Fibroblast of lung (primary cell): ENCODE measurements around the gene SPATA22. TPM values are rescaled to one million over a fixed set of nuclear protein-coding genes. Genes with fewer than 3 reads are reported as not detected.
"Not testable (repeated sequence)": the region's sequence is repeated elsewhere in the genome, so short reads cannot be mapped to it uniquely, and the experiment has no call there.

Experiments
- DNase-seq, 2 donors: peaks; one replicate each; pipeline versions ENCODE4 v3.0.0 to v3.0.0-alpha.2; 2010; ENCODE audit warnings: low read depth in 2 of 2
- H2AFZ ChIP-seq: 2 replicates; pipeline ENCODE4 v1.5.1; 2012; ENCODE audit warnings: low read length, control low read depth, inconsistent platforms
- H3K27ac ChIP-seq: 2 replicates; pipeline ENCODE4 v1.5.1; 2011; ENCODE audit warnings: low read length, control low read depth; ENCODE audit not compliant: insufficient read depth
- H3K27me3 ChIP-seq: 2 replicates; pipeline ENCODE4 v1.5.1; 2011; ENCODE audit warnings: mild to moderate bottlenecking, low read length; ENCODE audit not compliant: control insufficient read depth, insufficient read depth
- H3K36me3 ChIP-seq: 2 replicates; pipeline ENCODE4 v1.5.1; 2011; ENCODE audit warnings: low read length; ENCODE audit not compliant: control insufficient read depth, insufficient read depth
- H3K4me1 ChIP-seq: 2 replicates; pipeline ENCODE4 v1.5.1; 2011; ENCODE audit warnings: low read length; ENCODE audit not compliant: control insufficient read depth, insufficient read depth; ENCODE audit errors: extremely low read depth
- H3K4me2 ChIP-seq: 2 replicates; pipeline ENCODE4 v1.5.1; 2011; ENCODE audit warnings: low read length, control low read depth; ENCODE audit not compliant: insufficient read depth; ENCODE audit errors: extremely low read depth
- H3K4me3 ChIP-seq, 4 experiments: fragments of 200-600 bp in 1 of 4; sonication (generic) in 1 of 4; replicated peaks in 1 of 4; 2 replicates each; pipeline ENCODE4 v1.5.1; 2011 to 2016; ENCODE audit warnings: low read length in 4 of 4, low read depth in 3 of 4, mild to moderate bottlenecking in 3 of 4, control low read depth in 2 of 4, inconsistent platforms in 1 of 4, mixed read lengths in 1 of 4; ENCODE audit not compliant: insufficient read depth in 1 of 4; ENCODE audit errors: control extremely low read depth in 1 of 4
- H3K79me2 ChIP-seq: 2 replicates; pipeline ENCODE4 v1.5.1; 2012; ENCODE audit warnings: mild to moderate bottlenecking, low read length, inconsistent platforms; ENCODE audit not compliant: control insufficient read depth, insufficient read depth
- H3K9ac ChIP-seq: 2 replicates; pipeline ENCODE4 v1.5.1; 2011; ENCODE audit warnings: mild to moderate bottlenecking, low read length, control low read depth; ENCODE audit not compliant: insufficient read depth
- H3K9me3 ChIP-seq: 2 replicates; pipeline ENCODE4 v1.5.1; 2012; ENCODE audit warnings: low read depth, low read length; ENCODE audit not compliant: control insufficient read depth, insufficient read depth
- H4K20me1 ChIP-seq: 2 replicates; pipeline ENCODE4 v1.5.1; 2011; ENCODE audit warnings: low read length; ENCODE audit not compliant: control insufficient read depth, insufficient read depth; ENCODE audit errors: extremely low read depth
- CTCF ChIP-seq, 2 donors: IDR thresholded peaks in 1 of 2; conservative IDR thresholded peaks in 1 of 2; 1 replicate in 1 of 2; 2 replicates in 1 of 2; pipeline ENCODE4 v1.5.1; 2011 to 2012; ENCODE audit warnings: low read length in 2 of 2, control low read depth in 1 of 2, inconsistent platforms in 1 of 2, low read depth in 1 of 2, mild to moderate bottlenecking in 1 of 2
- EZH2 ChIP-seq: IDR thresholded peaks from 2 replicates; pipeline ENCODE4 v1.5.1; 2012; ENCODE audit warnings: low read length, control low read depth, mild to moderate bottlenecking; ENCODE audit errors: missing control alignments
- polyA minus RNA-seq: library from RNA; depleted of rRNA, polyadenylated mRNA; stranded (reverse); fragments of >200 nt; gene quantifications from 2 replicates; pipeline ENCODE4 v1.2.3, GENCODE V29; 2011; ENCODE audit warnings: low replicate concordance
- polyA plus RNA-seq, 2 donors: library from polyadenylated mRNA; depleted of rRNA in 1 of 2; stranded (reverse) in 1 of 2; unstranded in 1 of 2; fragments of >200 nt; gene quantifications; 2 replicates each; pipeline ENCODE4 v1.2.1, GENCODE V29; 2011 to 2012; ENCODE audit warnings: missing spikeins in 1 of 2
- total RNA-seq: library from RNA; depleted of rRNA; stranded (reverse); fragments of >200 nt; gene quantifications from 2 replicates; pipeline ENCODE4 v1.2.1, GENCODE V29; 2014

Gene SPATA22
- total RNA-seq (0.17 and 0.51 TPM in 2 replicates), polyA plus RNA-seq (0.33 and 0.63 TPM in 2 replicates), polyA minus RNA-seq (0.24 TPM in 1 of 2 replicates, not detected in the other)
- 0.28 and 0.33 TPM in 2 replicates for polyA plus RNA-seq (2012)

- H3K9ac ChIP-seq: no peak within 1 kb of the TSS
- TF ChIP-seq EZH2 (no peak), CTCF (conservative IDR thresholded peaks at IDR 0.05 in 1 of 2, IDR thresholded peaks at IDR 0.05 in 1 of 2; ENCODE audit: low read depth in 1 of 2, low read length in 2 of 2) (no peak)
- no peaks in the 10 kb centered on the region for H3K36me3 ChIP-seq
- no peaks in the 10 kb centered on the region for H3K9me3 ChIP-seq
- H4K20me1 ChIP-seq: no peaks in the 10 kb centered on the region
- no peak within 1 kb of the TSS for H3K27ac ChIP-seq
- H3K4me3 ChIP-seq: no peak within 1 kb of the TSS
- no peak within 1 kb of the TSS for H2AFZ ChIP-seq
- no peaks in the 10 kb centered on the region for H3K27me3 ChIP-seq
- DNase-seq: no peak
- no peak within 1 kb of the TSS for H3K4me2 ChIP-seq
- no peaks in the 10 kb centered on the region for H3K4me1 ChIP-seq
- H3K79me2 ChIP-seq: no peaks in the 10 kb centered on the region
Measured at GRCh38 chr17:3471599-3471998, at the start of gene SPATA22. Gene SPATA22 (minus strand): TSS chr17:3471819. CDS start chr17:3469325, 2,494 bp downstream.

GRCh38 chr17:3519472-3519871, 47.9 kb upstream of the SPATA22 start:
- not testable (repeated sequence) for H3K36me3 ChIP-seq, DNase-seq, H3K27me3 ChIP-seq, H3K27ac ChIP-seq, H3K4me1 ChIP-seq, H2AFZ ChIP-seq, H4K20me1 ChIP-seq, H3K4me3 ChIP-seq, H3K4me2 ChIP-seq, H3K9ac ChIP-seq, H3K9me3 ChIP-seq, H3K79me2 ChIP-seq

- DNase-seq: no peak
- H3K36me3 ChIP-seq: no peaks in the 10 kb centered on the region
- H3K9me3 ChIP-seq: no peaks in the 10 kb centered on the region
- H3K79me2 ChIP-seq: no peaks in the 10 kb centered on the region
- H3K27me3 ChIP-seq: no peaks in the 10 kb centered on the region
- H2AFZ ChIP-seq: no peak overlapping the region
- H3K4me3 ChIP-seq: no peak overlapping the region
- no peaks in the 10 kb centered on the region for H4K20me1 ChIP-seq
- H3K27ac ChIP-seq: no peak overlapping the region
- H3K4me2 ChIP-seq: no peak overlapping the region
- TF ChIP-seq CTCF (conservative IDR thresholded peaks at IDR 0.05 in 1 of 2, IDR thresholded peaks at IDR 0.05 in 1 of 2; ENCODE audit: low read depth in 1 of 2, low read length in 2 of 2) (no peak), EZH2 (no peak)
- H3K9ac ChIP-seq: no peak overlapping the region
- H3K4me1 ChIP-seq: peaks cover 2% of the 10 kb centered on the region
Measured at GRCh38 chr17:3514873-3515272, 43.3 kb upstream of the SPATA22 start.

GRCh38 chr17:3514167-3514566, 42.5 kb upstream of the SPATA22 start:
- H3K9ac ChIP-seq, H4K20me1 ChIP-seq, H3K27me3 ChIP-seq, DNase-seq, H3K4me1 ChIP-seq, H3K36me3 ChIP-seq, H3K9me3 ChIP-seq, H3K4me2 ChIP-seq, H3K4me3 ChIP-seq, H3K79me2 ChIP-seq, H2AFZ ChIP-seq, H3K27ac ChIP-seq: not testable (repeated sequence)
